ENCODE measurements around the gene SMIM8. TPM values are rescaled to one million over a fixed set of nuclear protein-coding genes. Genes with fewer than 3 reads are reported as not detected.

The SMIM8 gene
- total RNA-seq, 1 experiment from 2014 or later, result 7.0 TPM

GRCh38 chr6:87349896-87350295, 27.5 kb downstream of the SMIM8 start:
- DNase-seq, result no peak
- no peaks in the 10 kb centered on the region for H3K27me3 ChIP-seq (ENCODE audit: control insufficient read depth, insufficient read depth, low read length)
- H3K36me3 ChIP-seq (replicated peaks; ENCODE audit: control insufficient read depth, insufficient read depth, low read length), result 0 out of 2 replicates have a peak, but pooled peaks cover 1% of the 10 kb centered on the region
- H3K4me3 ChIP-seq (ENCODE audit: insufficient read depth, low read depth, low read length), result no peak overlapping the region

GRCh38 chr6:87350516-87350915, 28.1 kb downstream of the SMIM8 start:
- H3K36me3 ChIP-seq (replicated peaks; ENCODE audit: control insufficient read depth, insufficient read depth, low read length), result no peaks in the 10 kb centered on the region
- DNase-seq, result no peak
- no peak overlapping the region for H3K4me3 ChIP-seq (ENCODE audit: insufficient read depth, low read depth, low read length)
- no peaks in the 10 kb centered on the region for H3K27me3 ChIP-seq (ENCODE audit: control insufficient read depth, insufficient read depth, low read length)

GRCh38 chr6:87351583-87351982, 29.2 kb downstream of the SMIM8 start:
- Histone ChIP-seq H3K4me3 (ENCODE audit: insufficient read depth, low read depth, low read length) (no peak overlapping the region), H3K27me3 (ENCODE audit: control insufficient read depth, insufficient read depth, low read length) (no peaks in the 10 kb centered on the region), H3K36me3 (replicated peaks; ENCODE audit: control insufficient read depth, insufficient read depth, low read length) (no peaks in the 10 kb centered on the region)
- no peak for DNase-seq

- H3K4me3 ChIP-seq (ENCODE audit: insufficient read depth, low read depth, low read length), result no peak overlapping the region
- H3K36me3 ChIP-seq (replicated peaks; ENCODE audit: control insufficient read depth, insufficient read depth, low read length), result no peaks in the 10 kb centered on the region
- DNase-seq, result no peak
- H3K27me3 ChIP-seq (ENCODE audit: control insufficient read depth, insufficient read depth, low read length), result no peaks in the 10 kb centered on the region
These were observed 33.8 kb downstream of the SMIM8 start for GRCh38 chr6:87356181-87356580.

- Histone ChIP-seq H3K4me3 (ENCODE audit: insufficient read depth, low read depth, low read length) (no peak overlapping the region), H3K27me3 (ENCODE audit: control insufficient read depth, insufficient read depth, low read length) (no peaks in the 10 kb centered on the region), H3K36me3 (replicated peaks; ENCODE audit: control insufficient read depth, insufficient read depth, low read length) (no peaks in the 10 kb centered on the region)
- peak; percentile 17 for DNase-seq
These were observed 35.2 kb downstream of the SMIM8 start for GRCh38 chr6:87357479-87358196.

GRCh38 chr6:87364602-87365252, 42.3 kb downstream of the SMIM8 start:
- Histone ChIP-seq H3K27me3 (ENCODE audit: control insufficient read depth, insufficient read depth, low read length) (no peaks in the 10 kb centered on the region), H3K4me3 (ENCODE audit: insufficient read depth, low read depth, low read length) (no peak overlapping the region), H3K36me3 (replicated peaks; ENCODE audit: control insufficient read depth, insufficient read depth, low read length) (no peaks in the 10 kb centered on the region; the same call in 1 of the 2 replicates)
- no peak for DNase-seq

- Histone ChIP-seq H3K36me3 (replicated peaks; ENCODE audit: control insufficient read depth, insufficient read depth, low read length) (no peaks in the 10 kb centered on the region; the same call in 1 of the 2 replicates), H3K4me3 (ENCODE audit: insufficient read depth, low read depth, low read length) (no peak overlapping the region), H3K27me3 (ENCODE audit: control insufficient read depth, insufficient read depth, low read length) (no peaks in the 10 kb centered on the region)
- DNase-seq, result no peak
These were observed 43.9 kb downstream of the SMIM8 start for GRCh38 chr6:87366072-87366827.

- Histone ChIP-seq H3K27me3 (ENCODE audit: control insufficient read depth, insufficient read depth, low read length) (no peaks in the 10 kb centered on the region), H3K4me3 (ENCODE audit: insufficient read depth, low read depth, low read length) (no peak overlapping the region), H3K36me3 (replicated peaks; ENCODE audit: control insufficient read depth, insufficient read depth, low read length) (no peaks in the 10 kb centered on the region; the same call in 1 of the 2 replicates)
- DNase-seq, result no peak
These were observed 44.5 kb downstream of the SMIM8 start for GRCh38 chr6:87366899-87367298.

- DNase-seq, result no peak
- Histone ChIP-seq H3K27me3 (ENCODE audit: control insufficient read depth, insufficient read depth, low read length) (no peaks in the 10 kb centered on the region), H3K36me3 (replicated peaks; ENCODE audit: control insufficient read depth, insufficient read depth, low read length) (no peaks in the 10 kb centered on the region), H3K4me3 (ENCODE audit: insufficient read depth, low read depth, low read length) (no peak overlapping the region)
These were observed 51.0 kb downstream of the SMIM8 start for GRCh38 chr6:87373377-87373776.

- DNase-seq, result no peak
- H3K36me3 ChIP-seq (replicated peaks; ENCODE audit: control insufficient read depth, insufficient read depth, low read length), result no peaks in the 10 kb centered on the region
- no peak overlapping the region for H3K4me3 ChIP-seq (ENCODE audit: insufficient read depth, low read depth, low read length)
- no peaks in the 10 kb centered on the region for H3K27me3 ChIP-seq (ENCODE audit: control insufficient read depth, insufficient read depth, low read length)
These were observed 52.9 kb downstream of the SMIM8 start for GRCh38 chr6:87375315-87375714.

GRCh38 chr6:87376643-87377042, 54.3 kb downstream of the SMIM8 start:
- Histone ChIP-seq H3K36me3 (replicated peaks; ENCODE audit: control insufficient read depth, insufficient read depth, low read length) (no peaks in the 10 kb centered on the region), H3K4me3 (ENCODE audit: insufficient read depth, low read depth, low read length) (no peak overlapping the region), H3K27me3 (ENCODE audit: control insufficient read depth, insufficient read depth, low read length) (no peaks in the 10 kb centered on the region)
- DNase-seq, result no peak

GRCh38 chr6:87378947-87379346, 56.6 kb downstream of the SMIM8 start:
- H3K4me3 ChIP-seq (ENCODE audit: insufficient read depth, low read depth, low read length), result no peak overlapping the region
- no peak for DNase-seq
- H3K36me3 ChIP-seq (replicated peaks; ENCODE audit: control insufficient read depth, insufficient read depth, low read length), result no peaks in the 10 kb centered on the region
- no peaks in the 10 kb centered on the region for H3K27me3 ChIP-seq (ENCODE audit: control insufficient read depth, insufficient read depth, low read length)

GRCh38 chr6:87382861-87383260, 60.5 kb downstream of the SMIM8 start:
- DNase-seq, result no peak
- Histone ChIP-seq H3K27me3 (ENCODE audit: control insufficient read depth, insufficient read depth, low read length) (no peaks in the 10 kb centered on the region), H3K4me3 (ENCODE audit: insufficient read depth, low read depth, low read length) (no peak overlapping the region), H3K36me3 (replicated peaks; ENCODE audit: control insufficient read depth, insufficient read depth, low read length) (no peaks in the 10 kb centered on the region)

GRCh38 chr6:87384038-87384437, 61.6 kb downstream of the SMIM8 start:
- Histone ChIP-seq H3K36me3 (replicated peaks; ENCODE audit: control insufficient read depth, insufficient read depth, low read length) (no peaks in the 10 kb centered on the region), H3K27me3 (ENCODE audit: control insufficient read depth, insufficient read depth, low read length) (no peaks in the 10 kb centered on the region), H3K4me3 (ENCODE audit: insufficient read depth, low read depth, low read length) (no peak overlapping the region)
- DNase-seq, result no peak

- DNase-seq, result no peak
- Histone ChIP-seq H3K36me3 (replicated peaks; ENCODE audit: control insufficient read depth, insufficient read depth, low read length) (no peaks in the 10 kb centered on the region), H3K27me3 (ENCODE audit: control insufficient read depth, insufficient read depth, low read length) (no peaks in the 10 kb centered on the region), H3K4me3 (ENCODE audit: insufficient read depth, low read depth, low read length) (no peak overlapping the region)
These were observed 62.1 kb downstream of the SMIM8 start for GRCh38 chr6:87384449-87384848.

Data from H7 (cell line).